NK-92 treated with Interleukin-12 subunit alpha and Interleukin-12 subunit beta, amount 100 ng/mL, for 24 hours (cell line): ENCODE data around the gene ADAM29.
"Not testable (repeated sequence)": the region's sequence is repeated elsewhere in the genome, so short reads cannot be mapped to it uniquely, and the experiment has no call there.

Experiments
- DNase-seq: peaks from one replicate; lab custom pipeline; 2025; lab: John Stamatoyannopoulos, UW

The ADAM29 gene

GRCh38 chr4:174948826-174949225 is 30.7 kb downstream of the ADAM29 start:
- DNase-seq = no peak

GRCh38 chr4:174972911-174973310 is 54.8 kb downstream of the ADAM29 start:
- DNase-seq = no peak

GRCh38 chr4:174973336-174973735 is 55.2 kb downstream of the ADAM29 start:
- DNase-seq = no peak

GRCh38 chr4:174983128-174983750 is 65.1 kb downstream of the ADAM29 start:
- no peak for DNase-seq

GRCh38 chr4:174983870-174984269 is 65.7 kb downstream of the ADAM29 start:
- not testable (repeated sequence) for DNase-seq

- DNase-seq = no peak
Measured at GRCh38 chr4:174989791-174990190, 71.6 kb downstream of the ADAM29 start.

- DNase-seq = no peak
Measured at GRCh38 chr4:174993916-174994315, 75.8 kb downstream of the ADAM29 start.

- no peak for DNase-seq
Measured at GRCh38 chr4:174996079-174996478, 77.9 kb downstream of the ADAM29 start.

GRCh38 chr4:174999407-174999806 is 81.2 kb downstream of the ADAM29 start:
- DNase-seq = no peak

- DNase-seq = no peak
Measured at GRCh38 chr4:175017751-175018150, 99.6 kb downstream of the ADAM29 start.

GRCh38 chr4:175019447-175019846 is 101.3 kb downstream of the ADAM29 start:
- DNase-seq = not testable (repeated sequence)
